Measurements from ENCODE around the gene SPATS2L.

GRCh38 chr2:200451511-200451910 is 145.0 kb downstream of the SPATS2L start:
- TF ChIP-seq CTCF (IDR thresholded peaks at IDR 0.05) (no peak), EZH2 (IDR thresholded peaks at IDR 0.05) (no peak), EZH2phosphoT487 (IDR thresholded peaks at IDR 0.05) (no peak)
